ENCODE results near the gene NALF2. TPM values are rescaled to one million over a fixed set of nuclear protein-coding genes. Genes with fewer than 3 reads are reported as not detected.

NALF2 gene
- total and polyA plus RNA-seq, 2 of the 13 experiments (the other 11 are each of a cell fraction or from before 2014, with no cell fraction given), result 2.2 to 4.0 TPM

DNA sequence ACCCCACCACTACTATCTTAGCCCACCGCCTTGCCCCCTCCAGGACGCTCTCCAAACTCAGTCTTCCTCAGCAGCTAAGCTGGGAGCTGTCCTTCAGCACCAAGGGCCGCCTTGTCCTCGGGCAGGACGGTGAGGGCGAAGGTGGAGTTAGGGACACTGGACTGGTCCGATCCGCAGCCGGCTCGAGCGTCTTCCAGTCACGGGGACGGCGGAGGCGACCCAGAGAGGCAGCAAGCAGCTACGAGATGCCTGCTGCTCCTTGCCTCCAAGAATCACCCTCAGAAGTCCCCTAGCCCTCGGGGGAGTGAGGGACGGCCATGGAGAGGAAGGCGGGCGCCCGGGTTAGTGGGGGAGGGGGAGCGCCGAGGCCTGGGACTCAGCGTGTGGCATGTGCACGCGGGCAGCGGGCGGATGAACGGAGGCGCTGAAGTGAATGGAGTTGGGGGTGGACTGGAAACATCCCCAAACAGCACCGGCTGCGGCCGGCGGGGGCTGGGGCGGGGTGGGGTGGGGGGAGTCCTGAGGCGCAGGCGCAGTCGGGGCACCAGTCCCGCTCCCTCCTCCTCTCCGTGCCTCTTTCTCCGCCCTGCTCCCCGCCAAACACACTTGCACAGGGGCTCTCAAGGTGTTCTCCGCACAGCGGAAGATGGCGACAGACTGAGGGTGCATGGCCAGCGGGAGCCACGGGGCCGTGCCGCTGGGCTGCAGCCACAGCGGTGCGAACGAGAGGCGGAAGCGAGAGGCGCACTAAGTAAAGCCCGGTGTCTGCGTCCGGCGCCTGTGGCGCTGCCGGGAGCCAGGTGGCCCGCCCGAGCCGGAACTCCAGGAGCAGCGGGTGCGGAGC lies at the start of gene NALF2 (continued):
- TF ChIP-seq ZNF800 (CRISPR knock-in tag; IDR thresholded peaks at IDR 0.05), result peak; percentile 33; the same call in 1 of the 2 replicates
- no peak for TF ChIP-seq ZMYM3 (CRISPR knock-in tag; IDR thresholded peaks at IDR 0.05)
- no peak for TF ChIP-seq NAIF1 (CRISPR knock-in tag; IDR thresholded peaks at IDR 0.05; ENCODE audit: borderline replicate concordance)
- 0 out of 2 replicates have a peak, but pooled peaks have one; percentile 21 for TF ChIP-seq MXD1 (CRISPR knock-in tag; IDR thresholded peaks at IDR 0.05)
- TF ChIP-seq, protein P1, sequence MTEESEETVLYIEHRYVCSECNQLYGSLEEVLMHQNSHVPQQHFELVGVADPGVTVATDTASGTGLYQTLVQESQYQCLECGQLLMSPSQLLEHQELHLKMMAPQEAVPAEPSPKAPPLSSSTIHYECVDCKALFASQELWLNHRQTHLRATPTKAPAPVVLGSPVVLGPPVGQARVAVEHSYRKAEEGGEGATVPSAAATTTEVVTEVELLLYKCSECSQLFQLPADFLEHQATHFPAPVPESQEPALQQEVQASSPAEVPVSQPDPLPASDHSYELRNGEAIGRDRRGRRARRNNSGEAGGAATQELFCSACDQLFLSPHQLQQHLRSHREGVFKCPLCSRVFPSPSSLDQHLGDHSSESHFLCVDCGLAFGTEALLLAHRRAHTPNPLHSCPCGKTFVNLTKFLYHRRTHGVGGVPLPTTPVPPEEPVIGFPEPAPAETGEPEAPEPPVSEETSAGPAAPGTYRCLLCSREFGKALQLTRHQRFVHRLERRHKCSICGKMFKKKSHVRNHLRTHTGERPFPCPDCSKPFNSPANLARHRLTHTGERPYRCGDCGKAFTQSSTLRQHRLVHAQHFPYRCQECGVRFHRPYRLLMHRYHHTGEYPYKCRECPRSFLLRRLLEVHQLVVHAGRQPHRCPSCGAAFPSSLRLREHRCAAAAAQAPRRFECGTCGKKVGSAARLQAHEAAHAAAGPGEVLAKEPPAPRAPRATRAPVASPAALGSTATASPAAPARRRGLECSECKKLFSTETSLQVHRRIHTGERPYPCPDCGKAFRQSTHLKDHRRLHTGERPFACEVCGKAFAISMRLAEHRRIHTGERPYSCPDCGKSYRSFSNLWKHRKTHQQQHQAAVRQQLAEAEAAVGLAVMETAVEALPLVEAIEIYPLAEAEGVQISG (CRISPR knock-in tag; IDR thresholded peaks at IDR 0.05), result 0 out of 2 replicates have a peak, but pooled peaks have one; percentile 28
- TF ChIP-seq ZGPAT (CRISPR knock-in tag; IDR thresholded peaks at IDR 0.05), result peak; percentile 50; the same call in 1 of the 2 replicates
- TF ChIP-seq KDM5B (CRISPR knock-in tag; IDR thresholded peaks at IDR 0.05; ENCODE audit: borderline replicate concordance), result peak; percentile 47; the same call in 1 of the 2 replicates
- TF ChIP-seq, protein P2, sequence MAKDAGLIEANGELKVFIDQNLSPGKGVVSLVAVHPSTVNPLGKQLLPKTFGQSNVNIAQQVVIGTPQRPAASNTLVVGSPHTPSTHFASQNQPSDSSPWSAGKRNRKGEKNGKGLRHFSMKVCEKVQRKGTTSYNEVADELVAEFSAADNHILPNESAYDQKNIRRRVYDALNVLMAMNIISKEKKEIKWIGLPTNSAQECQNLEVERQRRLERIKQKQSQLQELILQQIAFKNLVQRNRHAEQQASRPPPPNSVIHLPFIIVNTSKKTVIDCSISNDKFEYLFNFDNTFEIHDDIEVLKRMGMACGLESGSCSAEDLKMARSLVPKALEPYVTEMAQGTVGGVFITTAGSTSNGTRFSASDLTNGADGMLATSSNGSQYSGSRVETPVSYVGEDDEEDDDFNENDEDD (CRISPR knock-in tag; IDR thresholded peaks at IDR 0.05; ENCODE audit: borderline replicate concordance), result peak; percentile 43; the same call in 1 of the 2 replicates
- TF ChIP-seq ZNF724P (CRISPR knock-in tag; IDR thresholded peaks at IDR 0.05; ENCODE audit: borderline replicate concordance), result no peak
- TF ChIP-seq ZFX (CRISPR knock-in tag; IDR thresholded peaks at IDR 0.05; ENCODE audit: low read depth), result peak; percentile 3; the same call in 1 of the 2 replicates
- TF ChIP-seq, protein P3, sequence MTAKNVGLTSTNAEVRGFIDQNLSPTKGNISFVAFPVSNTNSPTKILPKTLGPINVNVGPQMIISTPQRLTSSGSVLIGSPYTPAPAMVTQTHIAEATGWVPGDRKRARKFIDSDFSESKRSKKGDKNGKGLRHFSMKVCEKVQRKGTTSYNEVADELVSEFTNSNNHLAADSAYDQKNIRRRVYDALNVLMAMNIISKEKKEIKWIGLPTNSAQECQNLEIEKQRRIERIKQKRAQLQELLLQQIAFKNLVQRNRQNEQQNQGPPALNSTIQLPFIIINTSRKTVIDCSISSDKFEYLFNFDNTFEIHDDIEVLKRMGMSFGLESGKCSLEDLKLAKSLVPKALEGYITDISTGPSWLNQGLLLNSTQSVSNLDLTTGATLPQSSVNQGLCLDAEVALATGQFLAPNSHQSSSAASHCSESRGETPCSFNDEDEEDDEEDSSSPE (CRISPR knock-in tag; IDR thresholded peaks at IDR 0.05), result 0 out of 2 replicates have a peak, but pooled peaks have one; percentile 37
- TF ChIP-seq, protein P4, sequence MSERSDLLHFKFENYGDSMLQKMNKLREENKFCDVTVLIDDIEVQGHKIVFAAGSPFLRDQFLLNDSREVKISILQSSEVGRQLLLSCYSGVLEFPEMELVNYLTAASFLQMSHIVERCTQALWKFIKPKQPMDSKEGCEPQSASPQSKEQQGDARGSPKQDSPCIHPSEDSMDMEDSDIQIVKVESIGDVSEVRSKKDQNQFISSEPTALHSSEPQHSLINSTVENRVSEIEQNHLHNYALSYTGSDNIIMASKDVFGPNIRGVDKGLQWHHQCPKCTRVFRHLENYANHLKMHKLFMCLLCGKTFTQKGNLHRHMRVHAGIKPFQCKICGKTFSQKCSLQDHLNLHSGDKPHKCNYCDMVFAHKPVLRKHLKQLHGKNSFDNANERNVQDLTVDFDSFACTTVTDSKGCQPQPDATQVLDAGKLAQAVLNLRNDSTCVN (CRISPR knock-in tag; IDR thresholded peaks at IDR 0.05; ENCODE audit: borderline replicate concordance), result no peak
- peak; percentile 21 to 67; a peak in 2 of 4 replicates for TF ChIP-seq POLR2A (IDR thresholded peaks at IDR 0.05; ENCODE audit: insufficient read depth in 1 of 2, low read depth in 2 of 2, low read length in 2 of 2)
- TF ChIP-seq ZNF235 (CRISPR knock-in tag; IDR thresholded peaks at IDR 0.05; ENCODE audit: borderline replicate concordance), result 0 out of 2 replicates have a peak, but pooled peaks have one; percentile 24
- TF ChIP-seq, protein P5, sequence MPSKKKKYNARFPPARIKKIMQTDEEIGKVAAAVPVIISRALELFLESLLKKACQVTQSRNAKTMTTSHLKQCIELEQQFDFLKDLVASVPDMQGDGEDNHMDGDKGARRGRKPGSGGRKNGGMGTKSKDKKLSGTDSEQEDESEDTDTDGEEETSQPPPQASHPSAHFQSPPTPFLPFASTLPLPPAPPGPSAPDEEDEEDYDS (CRISPR knock-in tag; IDR thresholded peaks at IDR 0.05), result 0 out of 2 replicates have a peak, but pooled peaks have one; percentile 27
- no peak for TF ChIP-seq ZNF772 (CRISPR knock-in tag; IDR thresholded peaks at IDR 0.05)

Measured in HepG2 (cell line).